C1 segment of cervical spinal cord (tissue), 14 donors: ENCODE results near the gene MIF4GD.
"Not testable (repeated sequence)": the region's sequence is repeated elsewhere in the genome, so short reads cannot be mapped to it uniquely, and the experiment has no call there.

Experiments
- DNase-seq, 14 donors: peaks; one replicate each; lab custom pipeline; 2025; lab: John Stamatoyannopoulos, UW

Gene MIF4GD

DNA sequence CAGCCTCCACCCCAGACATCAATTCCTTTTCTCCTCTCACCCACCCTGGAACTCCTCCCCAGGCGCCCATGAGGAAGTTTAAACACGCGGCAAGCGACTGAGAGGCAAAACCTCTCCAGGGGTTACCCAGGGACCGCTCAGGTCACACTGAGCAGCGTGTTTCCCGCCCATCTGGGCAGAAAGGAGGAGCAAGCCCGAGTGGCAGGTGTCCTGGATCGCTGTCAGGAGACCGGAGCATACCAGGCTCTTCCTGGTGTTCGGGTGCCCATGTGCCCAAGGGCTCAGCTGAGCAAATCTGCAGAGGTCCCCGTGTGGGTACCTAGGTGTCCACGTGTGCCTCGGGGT, 17.7 kb upstream of the MIF4GD start:
- DNase-seq, result peak in 2 of 14 donors; percentile 62 to 68

DNA sequence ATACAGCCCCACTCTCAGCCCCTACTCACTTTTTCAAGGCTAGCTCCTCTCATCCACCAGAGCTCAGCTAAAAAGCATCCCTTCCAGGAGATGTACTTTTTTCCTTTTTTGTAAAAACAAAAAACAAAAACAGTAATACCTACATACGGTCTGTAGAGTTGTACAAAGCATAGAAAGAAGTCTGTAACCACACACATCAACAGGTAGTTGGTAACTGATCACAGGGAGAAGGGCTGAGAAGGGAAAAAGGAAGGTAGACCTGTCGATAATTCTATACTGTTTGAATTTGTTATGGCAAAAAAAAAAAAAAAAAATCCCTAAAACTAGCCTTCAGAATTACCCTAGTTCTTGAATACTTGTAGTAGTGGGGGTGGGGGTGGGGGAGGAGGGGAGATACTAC, 17.3 kb upstream of the MIF4GD start:
- no peak for DNase-seq

DNA sequence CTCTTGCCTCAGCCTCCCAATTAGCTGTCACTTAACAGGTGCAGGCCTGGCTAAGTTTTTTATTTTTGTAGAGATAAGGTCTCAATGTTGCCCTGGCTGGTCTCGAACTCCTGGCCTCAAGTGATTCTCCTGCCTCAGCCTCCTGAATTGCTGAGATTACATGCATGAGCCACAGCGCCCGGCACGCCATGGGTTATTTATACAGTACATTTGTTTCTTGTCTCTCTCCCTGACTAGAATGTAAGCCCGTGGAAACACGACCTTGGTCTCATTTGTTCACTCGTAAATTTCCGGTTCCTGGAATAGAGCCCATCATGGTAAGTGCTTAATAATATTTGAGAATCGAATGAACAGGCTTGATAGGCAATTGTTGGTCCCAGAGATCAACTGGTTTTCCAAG, 16.2 kb upstream of the MIF4GD start:
- DNase-seq, result no peak

DNA sequence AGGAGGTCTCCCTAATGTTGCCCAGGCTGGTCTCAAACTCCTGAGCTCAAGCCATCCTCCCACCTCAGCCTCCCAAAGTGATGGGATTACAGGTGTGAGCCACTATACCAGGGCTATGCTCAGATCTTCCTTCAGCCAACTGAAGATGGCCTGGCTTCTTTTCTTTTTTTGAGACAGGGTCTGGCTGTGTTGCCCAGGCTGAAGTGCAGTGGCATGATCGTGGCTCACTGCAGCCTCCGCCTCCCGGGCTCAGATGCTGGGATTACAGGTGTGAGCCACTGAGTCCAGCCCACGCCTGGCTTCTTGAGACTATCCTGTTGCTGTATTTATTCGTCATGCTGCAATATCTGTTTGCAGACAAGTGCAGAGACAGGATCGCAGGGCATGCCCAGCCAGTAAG, 14.1 kb upstream of the MIF4GD start:
- DNase-seq, result no peak

GRCh38 chr17:75280189-75280588, 9.2 kb upstream of the MIF4GD start:
- DNase-seq, result not testable (repeated sequence)

GRCh38 chr17:75277664-75278071, 6.6 kb upstream of the MIF4GD start:
- DNase-seq, result no peak

DNA sequence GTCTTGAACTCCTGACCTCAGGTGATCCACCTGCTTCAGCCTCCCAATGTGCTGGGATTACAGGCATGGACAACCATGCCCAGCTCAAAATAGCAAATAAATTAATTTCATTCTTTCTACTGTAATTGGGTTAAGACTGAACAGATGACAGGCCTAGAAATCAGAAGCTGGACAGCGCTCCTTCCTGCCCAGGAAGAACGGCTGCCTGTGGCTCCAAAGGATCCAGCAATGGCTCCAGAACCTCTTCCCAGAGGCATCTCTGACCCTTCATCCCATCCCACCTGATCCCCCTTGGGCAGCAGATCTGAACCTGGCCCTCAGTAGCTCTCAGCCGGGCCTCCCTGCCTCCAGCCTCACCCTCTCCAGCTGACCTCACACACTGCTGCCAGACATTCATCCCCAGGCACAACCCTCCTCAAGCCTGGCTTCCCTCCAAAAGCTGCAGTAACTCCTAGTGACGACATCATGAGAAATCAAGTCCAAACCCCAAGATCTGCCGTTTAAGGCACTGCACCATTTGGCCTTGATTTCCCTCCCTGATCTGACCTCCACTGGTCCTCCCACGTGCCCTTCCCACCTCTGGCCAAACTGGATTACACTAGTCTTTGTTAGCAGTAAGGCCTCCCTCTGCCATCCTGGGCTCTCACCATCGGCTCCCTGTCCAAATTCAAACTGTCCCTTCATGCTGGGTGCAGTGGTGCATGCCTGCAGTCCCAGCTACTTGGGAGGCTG, 3.1 kb upstream of the MIF4GD start:
- no peak for DNase-seq

GRCh38 chr17:75272848-75273184, 1.8 kb upstream of the MIF4GD start:
- peak in 1 of 14 donors; percentile 29 for DNase-seq

- DNase-seq, result peak in 5 of 14 donors; percentile 9 to 58 (median 27)
Measured at GRCh38 chr17:75271955-75272847, 1.2 kb upstream of the MIF4GD start.

GRCh38 chr17:75271233-75271954, 363 bp upstream of the MIF4GD start:
- peak in 13 of 14 donors; percentile 30 to 88 (median 70) for DNase-seq

- peak in 12 of 14 donors; percentile 30 to 75 (median 59) for DNase-seq
Measured at GRCh38 chr17:75270218-75270965, 639 bp downstream of the MIF4GD start.

DNA sequence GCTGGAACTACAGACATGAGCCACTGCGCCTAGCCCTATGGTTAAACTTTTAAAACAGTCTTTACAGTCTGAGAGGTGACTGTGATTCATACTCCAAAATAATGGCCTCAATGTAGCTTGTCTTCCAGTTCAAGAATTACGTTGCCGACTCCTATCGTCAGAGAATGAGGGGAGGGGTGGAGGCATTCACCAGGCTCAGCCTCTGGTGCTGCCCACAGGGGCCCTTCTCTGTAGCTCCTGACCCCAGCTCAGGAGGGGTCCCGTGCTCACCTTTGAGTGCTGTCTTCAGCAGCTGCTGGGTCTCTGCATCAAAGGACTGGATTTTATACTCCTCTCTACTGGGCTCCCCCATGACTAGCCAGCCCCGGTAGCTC, 1.2 kb downstream of the MIF4GD start:
- DNase-seq, result no peak

GRCh38 chr17:75267411-75268232, 3.4 kb downstream of the MIF4GD start:
- DNase-seq, result no peak

GRCh38 chr17:75267153-75267410, 3.9 kb downstream of the MIF4GD start:
- DNase-seq, result peak in 6 of 14 donors; percentile 22 to 54 (median 26)

GRCh38 chr17:75266316-75267152, 4.5 kb downstream of the MIF4GD start:
- peak in 1 of 14 donors; percentile 26 for DNase-seq

GRCh38 chr17:75265614-75266315, 5.3 kb downstream of the MIF4GD start:
- DNase-seq, result no peak

DNA sequence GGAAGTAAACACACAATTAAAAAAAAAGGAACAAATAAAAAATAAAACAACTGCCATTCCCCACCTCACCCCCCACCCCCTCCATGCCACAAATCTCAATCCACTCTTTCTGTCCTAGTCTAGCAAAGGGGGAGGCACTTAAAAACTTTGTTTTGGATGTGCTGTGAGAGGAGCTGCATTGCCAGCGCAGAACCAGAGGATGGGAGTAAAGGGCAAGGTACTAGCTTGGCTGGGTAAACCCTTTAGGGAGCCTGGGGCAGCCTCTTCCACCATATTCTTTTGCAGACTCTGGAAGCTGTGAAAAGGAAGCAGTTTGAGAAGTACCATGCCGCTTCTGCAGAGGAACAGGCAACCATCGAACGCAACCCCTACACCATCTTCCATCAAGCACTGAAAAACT, 8.0 kb downstream of the MIF4GD start:
- no peak for DNase-seq

- no peak for DNase-seq
Measured at GRCh38 chr17:75262112-75262606, 8.9 kb downstream of the MIF4GD start.
